Fibroblast of skin of right quadriceps (primary cell): Measurements from ENCODE around the gene C2CD3.
"Not testable (repeated sequence)": the region's sequence is repeated elsewhere in the genome, so short reads cannot be mapped to it uniquely, and the experiment has no call there.

Source experiments
- DNase-seq: peaks from one replicate; pipeline ENCODE4 v3.0.0-alpha.2; 2013

C2CD3 gene

GRCh38 chr11:74102321-74102720 lies 68.5 kb downstream of the C2CD3 start:
- DNase-seq, result no peak

GRCh38 chr11:74100735-74101134 lies 70.1 kb downstream of the C2CD3 start:
- DNase-seq, result no peak

GRCh38 chr11:74100231-74100630 lies 70.6 kb downstream of the C2CD3 start:
- DNase-seq, result no peak

DNA sequence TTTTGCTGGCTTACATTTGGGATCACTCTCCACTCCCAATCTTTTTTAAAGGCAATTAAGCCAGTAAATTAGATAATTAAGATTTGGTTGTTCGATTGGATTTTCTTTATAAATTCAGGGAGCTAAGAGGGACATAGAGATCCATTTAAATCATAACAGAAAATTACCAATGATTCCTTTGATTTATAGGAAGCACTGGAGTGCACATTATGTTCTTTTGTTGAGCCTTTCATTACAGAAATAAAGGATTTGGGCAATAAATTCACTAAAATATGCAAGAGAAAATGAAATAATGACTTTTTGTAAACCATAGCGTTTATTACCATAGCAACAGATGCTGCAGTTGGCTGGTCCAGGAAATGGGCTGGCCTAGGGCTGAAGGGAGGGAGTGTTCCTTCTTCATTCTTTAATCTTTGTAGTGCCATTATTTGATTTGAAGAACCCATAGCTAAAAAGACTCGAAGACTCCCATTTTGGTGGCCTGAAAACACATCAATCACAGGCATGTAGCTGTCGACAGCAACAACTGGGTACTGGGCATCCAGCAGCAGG lies 73.0 kb downstream of the C2CD3 start:
- DNase-seq, result peak; percentile 4

GRCh38 chr11:74094393-74094792 lies 76.4 kb downstream of the C2CD3 start:
- DNase-seq, result no peak

GRCh38 chr11:74092425-74092824 lies 78.4 kb downstream of the C2CD3 start:
- no peak for DNase-seq

- no peak for DNase-seq
These were observed 79.3 kb downstream of the C2CD3 start for GRCh38 chr11:74091549-74091948.

DNA sequence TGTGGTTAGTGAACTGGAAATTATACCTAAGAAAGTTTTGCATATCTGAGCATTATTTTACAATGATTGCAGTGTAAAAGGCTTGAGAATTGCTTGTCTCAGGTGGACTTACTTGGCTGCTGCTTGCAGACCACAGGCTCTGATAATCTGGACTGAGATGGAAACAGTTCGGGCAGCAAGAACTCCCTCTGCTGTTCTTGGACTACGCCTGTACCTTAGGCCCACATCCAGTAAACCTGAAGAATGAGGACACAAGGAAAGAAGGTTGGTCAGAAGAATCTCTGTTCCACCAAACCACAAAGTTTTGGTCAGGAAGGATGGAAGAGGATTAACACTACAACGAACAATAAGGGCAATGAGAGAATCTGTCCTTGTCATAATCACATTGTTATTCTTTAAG lies 80.1 kb downstream of the C2CD3 start:
- DNase-seq, result no peak

DNA sequence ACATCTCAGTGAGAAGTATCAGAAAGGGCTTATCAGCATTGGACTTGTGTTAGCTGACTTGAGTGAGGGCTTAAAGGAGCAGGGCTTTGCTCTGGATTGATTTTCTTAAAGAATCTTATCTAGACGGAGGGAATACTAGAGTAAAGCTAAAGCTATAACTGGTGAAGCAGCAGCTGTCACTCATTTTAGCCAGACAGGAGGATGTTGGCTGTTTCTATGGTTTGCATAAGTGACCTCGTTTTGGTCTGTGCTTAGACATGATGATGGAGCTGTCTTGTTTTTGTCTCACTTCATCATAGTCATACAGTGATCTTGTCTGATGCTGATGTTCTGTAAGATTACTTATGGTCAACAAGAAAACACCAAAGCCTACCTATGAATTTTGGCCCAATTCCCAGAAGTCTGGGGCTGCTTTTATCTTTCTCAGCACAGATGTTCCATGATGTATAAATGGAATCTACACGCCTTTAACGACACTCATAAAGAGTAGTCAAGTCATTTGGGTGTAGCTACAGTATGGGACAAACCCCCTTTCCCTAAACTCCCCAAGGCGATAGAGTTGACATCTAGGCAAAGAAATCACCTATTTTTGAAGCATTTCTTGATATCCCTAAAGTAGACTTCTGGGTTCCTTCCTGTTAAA lies 84.4 kb downstream of the C2CD3 start:
- DNase-seq, result no peak

GRCh38 chr11:74085542-74085892 lies 85.3 kb downstream of the C2CD3 start:
- no peak for DNase-seq

GRCh38 chr11:74084796-74085541 lies 85.8 kb downstream of the C2CD3 start:
- peak; percentile 25 for DNase-seq

- not testable (repeated sequence) for DNase-seq
These were observed 86.9 kb downstream of the C2CD3 start for GRCh38 chr11:74083927-74084326.

GRCh38 chr11:74081428-74081827 lies 89.4 kb downstream of the C2CD3 start:
- no peak for DNase-seq

GRCh38 chr11:74077193-74077592 lies 93.6 kb downstream of the C2CD3 start:
- DNase-seq, result no peak

GRCh38 chr11:74072721-74073120 lies 98.1 kb downstream of the C2CD3 start:
- DNase-seq, result no peak

DNA sequence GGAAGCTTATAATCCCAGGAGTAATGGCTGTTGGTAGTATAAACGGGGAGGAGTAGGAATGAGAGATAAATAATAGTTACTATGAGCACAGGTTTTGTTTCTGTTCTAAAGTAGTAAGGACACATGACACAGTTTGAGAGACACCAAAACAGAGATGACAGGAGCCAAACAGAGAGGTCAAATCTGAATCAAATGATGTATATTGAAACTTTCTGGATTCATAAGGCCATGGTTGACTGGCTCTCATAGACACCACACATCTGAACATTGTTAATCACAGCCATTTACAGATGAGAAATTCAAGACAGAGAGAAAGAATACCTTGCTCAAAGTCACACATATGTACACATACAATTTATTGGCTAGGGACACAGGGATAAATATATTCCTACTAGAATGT lies 98.5 kb downstream of the C2CD3 start:
- DNase-seq, result no peak

- no peak for DNase-seq
These were observed 99.9 kb downstream of the C2CD3 start for GRCh38 chr11:74070723-74071492.

GRCh38 chr11:74069146-74070046 lies 101.4 kb downstream of the C2CD3 start:
- DNase-seq, result peak; percentile 43

DNA sequence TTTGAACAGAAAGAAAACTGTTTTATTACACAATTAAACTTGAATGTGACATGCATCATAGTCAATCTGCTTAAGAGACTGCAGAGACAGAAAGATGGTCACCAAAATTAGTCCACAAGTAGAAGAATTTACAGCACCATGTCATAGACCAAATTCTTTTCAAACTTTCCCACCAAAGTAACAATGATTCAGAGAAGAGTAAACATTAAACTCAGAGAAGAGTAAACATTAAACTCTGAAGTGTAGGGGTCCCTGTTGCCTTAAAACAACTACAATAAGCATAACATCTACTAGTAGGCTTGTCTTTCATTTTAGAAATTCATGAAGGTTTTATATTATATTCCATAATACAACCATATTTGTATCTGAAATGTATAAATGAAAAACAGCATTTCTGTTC lies 104.1 kb downstream of the C2CD3 start:
- DNase-seq, result not testable (repeated sequence)

- DNase-seq, result not testable (repeated sequence)
These were observed 105.3 kb downstream of the C2CD3 start for GRCh38 chr11:74065534-74065933.

GRCh38 chr11:74063628-74064027 lies 107.2 kb downstream of the C2CD3 start:
- DNase-seq, result not testable (repeated sequence)

GRCh38 chr11:74061599-74061998 lies 109.2 kb downstream of the C2CD3 start:
- not testable (repeated sequence) for DNase-seq
